HEK293 (cell line): ENCODE results near the gene GRM3.

Experiments used
- CTCF ChIA-PET: fragments of 350-600 bp; formaldehyde crosslinking; extraction: SDS; loops from one replicate; lab custom pipeline; 2021; ENCODE audit warnings: antibody characterized with exemption; lab: Yijun Ruan, JAX
- POLR2A ChIA-PET: fragments of 300-600 bp; formaldehyde crosslinking; extraction: SDS; loops from one replicate; lab custom pipeline; 2020; ENCODE audit warnings: antibody characterized with exemption, inconsistent platforms; lab: Yijun Ruan, JAX
- H3K27ac ChIP-seq: fragments of 200-500 bp; sonication (Bioruptor generic); 2 replicates; pipeline ENCODE4 v1.5.1; 2014; ENCODE audit warnings: low read depth, low read length, control low read depth, inconsistent platforms; ENCODE audit errors: extremely low read depth
- H3K36me3 ChIP-seq, 2 experiments: fragments of 200-500 bp in 1 of 2; sonication (Bioruptor generic) in 1 of 2; 1 replicate in 1 of 2; 2 replicates in 1 of 2; pipeline ENCODE4 v1.5.1; 2014 to 2017; ENCODE audit warnings: inconsistent platforms in 2 of 2, low read length in 2 of 2; ENCODE audit not compliant: control insufficient read depth in 2 of 2, insufficient read depth in 1 of 2
- H3K4me1 ChIP-seq: fragments of 200-500 bp; sonication (Bioruptor generic); 2 replicates; pipeline ENCODE4 v1.5.1; 2014; ENCODE audit warnings: mild to moderate bottlenecking, low read length, inconsistent platforms; ENCODE audit not compliant: control insufficient read depth, insufficient read depth
- H3K4me3 ChIP-seq: 2 replicates; pipeline ENCODE4 v1.5.1; 2011; ENCODE audit warnings: low read depth, mild to moderate bottlenecking, control low read depth, low read length, moderate library complexity
- H3K9me3 ChIP-seq: fragments of 200-500 bp; sonication (Bioruptor generic); 2 replicates; pipeline ENCODE4 v1.5.1; 2014; ENCODE audit warnings: low read depth, low read length, inconsistent platforms; ENCODE audit not compliant: control insufficient read depth, insufficient read depth
- HOXA7 ChIP-seq: sonication (generic); formaldehyde crosslinking; IDR thresholded peaks from 2 replicates; pipeline ENCODE4 v1.8.1; 2022; ENCODE audit warnings: missing genetic modification reagents, borderline replicate concordance
- HOXC10 ChIP-seq: sonication (generic); formaldehyde crosslinking; IDR thresholded peaks from 2 replicates; pipeline ENCODE4 v1.8.1; 2023; ENCODE audit warnings: mild to moderate bottlenecking, missing genetic modification reagents
- SP2 ChIP-seq: fragments of 450-650 bp; formaldehyde crosslinking; IDR thresholded peaks from 2 replicates; pipeline ENCODE4 v1.5.1; 2016; ENCODE audit warnings: missing biosample characterization, missing genetic modification characterization
- SP7 ChIP-seq: fragments of 450-650 bp; formaldehyde crosslinking; IDR thresholded peaks from 2 replicates; pipeline ENCODE4 v1.5.1; 2016; ENCODE audit warnings: missing biosample characterization, missing genetic modification characterization
- ZFHX2 ChIP-seq: fragments of 450-650 bp; formaldehyde crosslinking; conservative IDR thresholded peaks from 2 replicates; pipeline ENCODE4 v1.5.1; 2016; ENCODE audit warnings: missing biosample characterization, missing genetic modification characterization
- ZNF302 ChIP-seq: fragments of 450-650 bp; formaldehyde crosslinking; IDR thresholded peaks from 2 replicates; pipeline ENCODE4 v1.5.1; 2016; ENCODE audit warnings: missing biosample characterization, missing genetic modification characterization, low read depth
- ZNF37A ChIP-seq: fragments of 450-650 bp; IDR thresholded peaks from 2 replicates; pipeline ENCODE4 v1.5.1; 2018; ENCODE audit warnings: missing biosample characterization, missing genetic modification characterization
- ZNF514 ChIP-seq: fragments of 450-650 bp; formaldehyde crosslinking; IDR thresholded peaks from 2 replicates; pipeline ENCODE4 v1.5.1; 2016; ENCODE audit warnings: missing biosample characterization, missing genetic modification characterization
- ZNF707 ChIP-seq: fragments of 450-650 bp; formaldehyde crosslinking; IDR thresholded peaks from 2 replicates; pipeline ENCODE4 v1.5.1; 2016; ENCODE audit warnings: missing biosample characterization, missing genetic modification characterization
- ZNF792 ChIP-seq: fragments of 450-650 bp; formaldehyde crosslinking; IDR thresholded peaks from 2 replicates; pipeline ENCODE4 v1.5.1; 2016; ENCODE audit warnings: missing biosample characterization, missing genetic modification characterization
- TF ChIP-seq, protein P1 (sequence below): fragments of 450-650 bp; formaldehyde crosslinking; IDR thresholded peaks from 2 replicates; pipeline ENCODE4 v1.5.1; 2017; ENCODE audit warnings: missing biosample characterization, missing genetic modification characterization
- TF ChIP-seq, protein P2 (sequence below): fragments of 450-650 bp; formaldehyde crosslinking; IDR thresholded peaks from 2 replicates; pipeline ENCODE4 v1.5.1; 2016; ENCODE audit warnings: missing biosample characterization, missing genetic modification characterization
- TF ChIP-seq, protein P3 (sequence below): fragments of 450-650 bp; formaldehyde crosslinking; IDR thresholded peaks from 2 replicates; pipeline ENCODE4 v1.5.1; 2017; ENCODE audit warnings: missing biosample characterization, missing genetic modification characterization
- TF ChIP-seq, protein P4 (sequence below): fragments of 450-650 bp; formaldehyde crosslinking; IDR thresholded peaks from 2 replicates; pipeline ENCODE4 v1.5.1; 2016; ENCODE audit warnings: missing biosample characterization, missing genetic modification characterization
- TF ChIP-seq, protein P5 (sequence below): fragments of 450-650 bp; formaldehyde crosslinking; IDR thresholded peaks from 2 replicates; pipeline ENCODE4 v1.5.1; 2016; ENCODE audit warnings: missing biosample characterization, missing genetic modification characterization

GRM3 gene

DNA sequence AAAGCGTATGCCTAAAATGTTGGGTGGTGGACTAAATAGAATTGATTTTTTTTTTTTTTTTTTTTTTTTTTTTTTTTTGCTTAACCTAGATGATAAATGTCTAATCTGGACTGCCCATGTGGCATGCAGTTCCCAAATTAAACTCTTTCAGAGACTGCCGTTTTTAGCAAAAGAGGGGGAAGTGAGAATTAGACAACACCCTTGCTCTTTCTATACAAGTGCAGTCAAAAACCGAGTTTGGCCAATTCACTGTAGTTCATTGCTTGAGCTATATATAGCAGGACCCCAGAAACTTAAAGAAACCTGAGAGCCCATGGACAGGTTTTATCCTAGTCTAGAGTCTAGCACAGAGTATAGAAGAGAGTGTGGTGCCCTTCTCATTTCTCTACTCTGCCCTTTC lies 141.9 kb downstream of the GRM3 start:
- no peaks in the 10 kb centered on the region for H3K9me3 ChIP-seq
- H3K36me3 ChIP-seq, result no peaks in the 10 kb centered on the region
- H3K27ac ChIP-seq, result no peak overlapping the region
- ChIA-PET POLR2A (no interaction called here), CTCF (no interaction called here)
- TF ChIP-seq, protein P1, sequence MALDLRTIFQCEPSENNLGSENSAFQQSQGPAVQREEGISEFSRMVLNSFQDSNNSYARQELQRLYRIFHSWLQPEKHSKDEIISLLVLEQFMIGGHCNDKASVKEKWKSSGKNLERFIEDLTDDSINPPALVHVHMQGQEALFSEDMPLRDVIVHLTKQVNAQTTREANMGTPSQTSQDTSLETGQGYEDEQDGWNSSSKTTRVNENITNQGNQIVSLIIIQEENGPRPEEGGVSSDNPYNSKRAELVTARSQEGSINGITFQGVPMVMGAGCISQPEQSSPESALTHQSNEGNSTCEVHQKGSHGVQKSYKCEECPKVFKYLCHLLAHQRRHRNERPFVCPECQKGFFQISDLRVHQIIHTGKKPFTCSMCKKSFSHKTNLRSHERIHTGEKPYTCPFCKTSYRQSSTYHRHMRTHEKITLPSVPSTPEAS (tag by site-specific recombination), result no peak
- no peak for TF ChIP-seq ZNF37A (tag by site-specific recombination)
- TF ChIP-seq HOXC10, result no peak
- no peaks in the 10 kb centered on the region; the same call in 1 of the 2 replicates for H3K4me1 ChIP-seq
- H3K4me3 ChIP-seq, result no peak overlapping the region

DNA sequence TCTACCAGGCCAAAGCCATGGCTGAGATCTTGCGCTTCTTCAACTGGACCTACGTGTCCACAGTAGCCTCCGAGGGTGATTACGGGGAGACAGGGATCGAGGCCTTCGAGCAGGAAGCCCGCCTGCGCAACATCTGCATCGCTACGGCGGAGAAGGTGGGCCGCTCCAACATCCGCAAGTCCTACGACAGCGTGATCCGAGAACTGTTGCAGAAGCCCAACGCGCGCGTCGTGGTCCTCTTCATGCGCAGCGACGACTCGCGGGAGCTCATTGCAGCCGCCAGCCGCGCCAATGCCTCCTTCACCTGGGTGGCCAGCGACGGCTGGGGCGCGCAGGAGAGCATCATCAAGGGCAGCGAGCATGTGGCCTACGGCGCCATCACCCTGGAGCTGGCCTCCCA lies 142.7 kb downstream of the GRM3 start:
- H3K27ac ChIP-seq, result no peak overlapping the region
- no peaks in the 10 kb centered on the region for H3K4me1 ChIP-seq
- POLR2A ChIA-PET, result no interaction called here
- no peak overlapping the region for H3K4me3 ChIP-seq
- no peaks in the 10 kb centered on the region for H3K36me3 ChIP-seq
- TF ChIP-seq ZNF792 (no peak), SP2 (tag by site-specific recombination) (no peak), ZFHX2 (tag by site-specific recombination) (no peak)
- TF ChIP-seq, protein P1 (tag by site-specific recombination), result no peak
- TF ChIP-seq, protein P2, sequence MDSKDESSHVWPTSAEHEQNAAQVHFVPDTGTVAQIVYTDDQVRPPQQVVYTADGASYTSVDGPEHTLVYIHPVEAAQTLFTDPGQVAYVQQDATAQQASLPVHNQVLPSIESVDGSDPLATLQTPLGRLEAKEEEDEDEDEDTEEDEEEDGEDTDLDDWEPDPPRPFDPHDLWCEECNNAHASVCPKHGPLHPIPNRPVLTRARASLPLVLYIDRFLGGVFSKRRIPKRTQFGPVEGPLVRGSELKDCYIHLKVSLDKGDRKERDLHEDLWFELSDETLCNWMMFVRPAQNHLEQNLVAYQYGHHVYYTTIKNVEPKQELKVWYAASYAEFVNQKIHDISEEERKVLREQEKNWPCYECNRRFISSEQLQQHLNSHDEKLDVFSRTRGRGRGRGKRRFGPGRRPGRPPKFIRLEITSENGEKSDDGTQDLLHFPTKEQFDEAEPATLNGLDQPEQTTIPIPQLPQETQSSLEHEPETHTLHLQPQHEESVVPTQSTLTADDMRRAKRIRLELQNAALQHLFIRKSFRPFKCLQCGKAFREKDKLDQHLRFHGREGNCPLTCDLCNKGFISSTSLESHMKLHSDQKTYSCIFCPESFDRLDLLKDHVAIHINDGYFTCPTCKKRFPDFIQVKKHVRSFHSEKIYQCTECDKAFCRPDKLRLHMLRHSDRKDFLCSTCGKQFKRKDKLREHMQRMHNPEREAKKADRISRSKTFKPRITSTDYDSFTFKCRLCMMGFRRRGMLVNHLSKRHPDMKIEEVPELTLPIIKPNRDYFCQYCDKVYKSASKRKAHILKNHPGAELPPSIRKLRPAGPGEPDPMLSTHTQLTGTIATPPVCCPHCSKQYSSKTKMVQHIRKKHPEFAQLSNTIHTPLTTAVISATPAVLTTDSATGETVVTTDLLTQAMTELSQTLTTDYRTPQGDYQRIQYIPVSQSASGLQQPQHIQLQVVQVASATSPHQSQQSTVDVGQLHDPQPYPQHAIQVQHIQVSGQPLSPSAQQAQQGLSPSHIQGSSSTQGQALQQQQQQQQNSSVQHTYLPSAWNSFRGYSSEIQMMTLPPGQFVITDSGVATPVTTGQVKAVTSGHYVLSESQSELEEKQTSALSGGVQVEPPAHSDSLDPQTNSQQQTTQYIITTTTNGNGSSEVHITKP (tag by site-specific recombination), result no peak
- TF ChIP-seq, all 188 proteins: peak for 0
- CTCF ChIA-PET, result no interaction called here
- no peaks in the 10 kb centered on the region for H3K9me3 ChIP-seq

DNA sequence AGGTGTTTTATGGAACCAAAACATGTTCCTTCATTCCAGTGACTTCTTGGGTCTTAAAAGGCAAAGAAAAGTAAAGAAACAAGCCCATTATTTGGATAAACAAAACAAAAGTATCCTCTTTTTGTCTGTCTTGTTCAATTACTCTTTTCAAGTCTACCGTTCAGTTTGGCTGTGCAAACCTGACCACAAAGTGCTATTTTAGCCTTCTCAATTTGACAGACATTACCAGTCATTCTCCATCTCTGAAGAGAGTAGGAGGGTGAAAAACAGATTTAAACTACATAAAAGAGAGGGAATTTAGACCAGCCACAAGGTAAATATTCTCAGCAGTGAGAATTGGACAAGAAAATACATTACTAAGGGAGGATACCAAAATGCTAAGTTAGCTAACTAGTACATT lies 145.2 kb downstream of the GRM3 start:
- no peaks in the 10 kb centered on the region for H3K4me1 ChIP-seq
- no peak overlapping the region for H3K27ac ChIP-seq
- no peak overlapping the region for H3K4me3 ChIP-seq
- H3K36me3 ChIP-seq, result no peaks in the 10 kb centered on the region
- TF ChIP-seq, protein P3, sequence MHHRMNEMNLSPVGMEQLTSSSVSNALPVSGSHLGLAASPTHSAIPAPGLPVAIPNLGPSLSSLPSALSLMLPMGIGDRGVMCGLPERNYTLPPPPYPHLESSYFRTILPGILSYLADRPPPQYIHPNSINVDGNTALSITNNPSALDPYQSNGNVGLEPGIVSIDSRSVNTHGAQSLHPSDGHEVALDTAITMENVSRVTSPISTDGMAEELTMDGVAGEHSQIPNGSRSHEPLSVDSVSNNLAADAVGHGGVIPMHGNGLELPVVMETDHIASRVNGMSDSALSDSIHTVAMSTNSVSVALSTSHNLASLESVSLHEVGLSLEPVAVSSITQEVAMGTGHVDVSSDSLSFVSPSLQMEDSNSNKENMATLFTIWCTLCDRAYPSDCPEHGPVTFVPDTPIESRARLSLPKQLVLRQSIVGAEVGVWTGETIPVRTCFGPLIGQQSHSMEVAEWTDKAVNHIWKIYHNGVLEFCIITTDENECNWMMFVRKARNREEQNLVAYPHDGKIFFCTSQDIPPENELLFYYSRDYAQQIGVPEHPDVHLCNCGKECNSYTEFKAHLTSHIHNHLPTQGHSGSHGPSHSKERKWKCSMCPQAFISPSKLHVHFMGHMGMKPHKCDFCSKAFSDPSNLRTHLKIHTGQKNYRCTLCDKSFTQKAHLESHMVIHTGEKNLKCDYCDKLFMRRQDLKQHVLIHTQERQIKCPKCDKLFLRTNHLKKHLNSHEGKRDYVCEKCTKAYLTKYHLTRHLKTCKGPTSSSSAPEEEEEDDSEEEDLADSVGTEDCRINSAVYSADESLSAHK, result no peak
- TF ChIP-seq SP7 (tag by site-specific recombination), result no peak
- ChIA-PET POLR2A (no interaction called here), CTCF (no interaction called here)
- no peaks in the 10 kb centered on the region for H3K9me3 ChIP-seq

DNA sequence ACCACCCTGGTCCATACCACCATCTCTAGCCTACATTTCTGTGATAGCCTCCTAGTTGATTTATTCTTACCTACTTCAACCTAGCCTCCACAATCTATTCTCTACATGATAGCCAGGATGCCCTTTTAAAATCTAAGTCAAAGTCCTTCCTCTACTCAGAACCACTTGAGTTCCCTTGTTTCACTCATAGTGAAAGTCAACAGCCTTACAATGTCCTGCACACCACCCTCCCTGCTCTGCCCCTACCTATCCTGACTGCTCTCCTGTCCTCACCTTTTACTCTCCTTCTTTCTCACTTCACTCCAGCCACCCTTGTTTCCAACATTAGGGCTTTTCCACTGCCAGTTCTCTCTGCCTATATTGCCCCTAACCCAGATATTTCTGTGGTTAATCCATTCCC lies 146.7 kb downstream of the GRM3 start:
- TF ChIP-seq, protein P4, sequence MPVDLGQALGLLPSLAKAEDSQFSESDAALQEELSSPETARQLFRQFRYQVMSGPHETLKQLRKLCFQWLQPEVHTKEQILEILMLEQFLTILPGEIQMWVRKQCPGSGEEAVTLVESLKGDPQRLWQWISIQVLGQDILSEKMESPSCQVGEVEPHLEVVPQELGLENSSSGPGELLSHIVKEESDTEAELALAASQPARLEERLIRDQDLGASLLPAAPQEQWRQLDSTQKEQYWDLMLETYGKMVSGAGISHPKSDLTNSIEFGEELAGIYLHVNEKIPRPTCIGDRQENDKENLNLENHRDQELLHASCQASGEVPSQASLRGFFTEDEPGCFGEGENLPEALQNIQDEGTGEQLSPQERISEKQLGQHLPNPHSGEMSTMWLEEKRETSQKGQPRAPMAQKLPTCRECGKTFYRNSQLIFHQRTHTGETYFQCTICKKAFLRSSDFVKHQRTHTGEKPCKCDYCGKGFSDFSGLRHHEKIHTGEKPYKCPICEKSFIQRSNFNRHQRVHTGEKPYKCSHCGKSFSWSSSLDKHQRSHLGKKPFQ (tag by site-specific recombination), result no peak
- no peak for TF ChIP-seq ZNF302 (tag by site-specific recombination)
- no peak for TF ChIP-seq ZNF514
- TF ChIP-seq, protein P5, sequence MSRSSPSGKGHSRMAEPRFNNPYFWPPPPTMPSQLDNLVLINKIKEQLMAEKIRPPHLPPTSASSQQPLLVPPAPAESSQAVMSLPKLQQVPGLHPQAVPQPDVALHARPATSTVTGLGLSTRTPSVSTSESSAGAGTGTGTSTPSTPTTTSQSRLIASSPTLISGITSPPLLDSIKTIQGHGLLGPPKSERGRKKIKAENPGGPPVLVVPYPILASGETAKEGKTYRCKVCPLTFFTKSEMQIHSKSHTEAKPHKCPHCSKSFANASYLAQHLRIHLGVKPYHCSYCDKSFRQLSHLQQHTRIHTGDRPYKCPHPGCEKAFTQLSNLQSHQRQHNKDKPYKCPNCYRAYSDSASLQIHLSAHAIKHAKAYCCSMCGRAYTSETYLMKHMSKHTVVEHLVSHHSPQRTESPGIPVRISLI, result no peak
- no peak for TF ChIP-seq ZNF707 (tag by site-specific recombination)
- no peak for TF ChIP-seq HOXA7
- CTCF ChIA-PET, result interaction anchor here (1.0 kb wide), 1 partner anchor 25 kb away, joined by 4 read pairs; no protein-coding TSS in a partner anchor

More for the DNA sequence above, 146.7 kb downstream of the GRM3 start:
- H3K4me1 ChIP-seq, result no peaks in the 10 kb centered on the region
- no peak overlapping the region for H3K27ac ChIP-seq
- H3K9me3 ChIP-seq, result no peaks in the 10 kb centered on the region
- no peaks in the 10 kb centered on the region for H3K36me3 ChIP-seq
- H3K4me3 ChIP-seq, result no peak overlapping the region
- POLR2A ChIA-PET, result no interaction called here
